HG03520 (cell line): ENCODE data around the gene DNMBP.

Experiments
- ATAC-seq: cut with Tn5 transposase; IDR thresholded peaks from one replicate; pipeline ENCODE4 v1.9.1; 2021; ENCODE audit warnings: mild to moderate bottlenecking, moderate library complexity; ENCODE audit not compliant: unreplicated experiment

Gene DNMBP

GRCh38 chr10:100009793-100010676 lies at the start of gene DNMBP:
Gene DNMBP, minus strand, starts transcription at chr10:100009947. Its CDS starts 37,823 bp downstream, at chr10:99972124.
- ATAC-seq: peak; percentile 60

DNA sequence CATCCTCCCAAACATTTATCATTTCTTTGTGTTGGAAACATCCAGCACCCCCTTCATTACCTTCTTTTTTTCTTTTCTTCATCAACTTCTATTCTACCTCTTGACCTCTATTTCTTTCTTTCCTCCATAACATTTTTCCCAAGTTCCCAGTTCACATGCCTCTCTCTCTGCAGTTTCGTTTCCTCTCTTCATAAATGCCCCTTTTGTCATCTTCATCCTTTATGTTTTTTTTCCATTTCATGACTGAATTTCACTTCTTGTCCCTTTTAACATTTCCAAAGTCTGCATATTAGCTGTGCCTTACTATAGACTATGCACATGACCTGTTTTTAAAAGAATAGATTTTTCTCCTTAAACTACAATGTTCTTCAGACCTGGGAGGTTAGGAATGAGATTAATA lies 48.2 kb upstream of the DNMBP start:
- no peak for ATAC-seq

GRCh38 chr10:100053686-100054460 lies 44.1 kb upstream of the DNMBP start:
- ATAC-seq: no peak

GRCh38 chr10:100046021-100046486 lies 36.3 kb upstream of the DNMBP start:
- peak; percentile 58 for ATAC-seq

GRCh38 chr10:100045592-100045991 lies 35.8 kb upstream of the DNMBP start:
- ATAC-seq: no peak

- ATAC-seq: no peak
These were observed 34.0 kb upstream of the DNMBP start for GRCh38 chr10:100043796-100044195.

GRCh38 chr10:100043344-100043743 lies 33.6 kb upstream of the DNMBP start:
- ATAC-seq: no peak

DNA sequence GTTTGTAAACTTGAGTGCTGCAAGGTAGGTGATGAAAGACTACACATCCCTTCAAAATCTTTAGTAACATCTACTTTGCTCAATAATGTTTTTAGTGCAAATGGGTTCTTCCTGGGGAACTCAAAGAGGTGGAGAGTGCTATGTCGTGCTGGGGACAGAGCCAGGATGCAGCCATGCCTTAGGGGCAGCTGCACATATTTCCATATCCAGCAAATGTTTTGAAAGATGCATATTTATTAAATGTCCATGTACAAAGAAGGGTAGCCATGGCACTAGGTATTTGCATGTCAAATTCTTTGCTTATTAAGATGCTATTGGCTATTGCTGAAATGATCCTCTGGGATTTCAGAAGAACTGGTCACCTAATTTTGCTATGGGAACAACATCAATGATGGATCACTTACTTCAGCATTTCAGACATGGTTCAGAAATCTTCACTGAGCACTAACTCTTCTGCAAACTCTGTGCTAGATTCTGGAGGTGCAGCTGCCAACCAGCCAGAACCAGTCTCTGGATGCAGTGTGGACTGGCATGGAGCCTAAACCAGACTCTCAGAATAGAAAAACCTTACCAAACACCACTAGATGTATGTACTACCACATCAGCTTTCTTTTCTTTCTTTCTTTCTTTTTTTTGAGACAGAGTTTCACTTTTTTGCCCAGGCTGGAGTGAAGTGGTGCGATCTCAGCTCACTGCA lies 31.7 kb upstream of the DNMBP start:
- no peak for ATAC-seq

GRCh38 chr10:100038561-100039071 lies 28.9 kb upstream of the DNMBP start:
- no peak for ATAC-seq

GRCh38 chr10:100037758-100038315 lies 28.1 kb upstream of the DNMBP start:
- no peak for ATAC-seq

GRCh38 chr10:100036850-100037249 lies 27.1 kb upstream of the DNMBP start:
- ATAC-seq: no peak

GRCh38 chr10:100033766-100034418 lies 24.1 kb upstream of the DNMBP start:
- no peak for ATAC-seq

- ATAC-seq: no peak
These were observed 17.7 kb upstream of the DNMBP start for GRCh38 chr10:100027416-100027815.

DNA sequence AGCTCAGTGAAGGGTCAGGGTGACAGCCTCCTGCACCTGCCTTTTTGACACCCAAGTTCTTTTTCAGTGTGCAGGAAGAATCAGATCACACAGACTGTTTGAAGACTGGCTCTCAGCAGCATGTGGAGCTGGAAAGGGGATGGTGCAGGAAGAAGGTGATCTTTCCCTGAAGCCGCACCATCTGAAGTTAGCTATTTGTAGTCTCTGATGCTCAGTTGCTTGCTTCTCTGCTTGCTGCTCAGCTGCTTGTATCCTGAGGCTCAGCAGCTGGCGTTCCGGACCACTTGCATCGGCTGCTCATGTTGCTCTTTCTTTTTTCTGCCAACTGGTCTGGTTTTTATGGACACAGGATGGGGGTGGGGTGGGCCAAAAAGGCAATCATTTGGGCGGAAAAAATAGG lies 15.8 kb upstream of the DNMBP start:
- no peak for ATAC-seq

- no peak for ATAC-seq
These were observed 15.0 kb upstream of the DNMBP start for GRCh38 chr10:100024748-100025147.

DNA sequence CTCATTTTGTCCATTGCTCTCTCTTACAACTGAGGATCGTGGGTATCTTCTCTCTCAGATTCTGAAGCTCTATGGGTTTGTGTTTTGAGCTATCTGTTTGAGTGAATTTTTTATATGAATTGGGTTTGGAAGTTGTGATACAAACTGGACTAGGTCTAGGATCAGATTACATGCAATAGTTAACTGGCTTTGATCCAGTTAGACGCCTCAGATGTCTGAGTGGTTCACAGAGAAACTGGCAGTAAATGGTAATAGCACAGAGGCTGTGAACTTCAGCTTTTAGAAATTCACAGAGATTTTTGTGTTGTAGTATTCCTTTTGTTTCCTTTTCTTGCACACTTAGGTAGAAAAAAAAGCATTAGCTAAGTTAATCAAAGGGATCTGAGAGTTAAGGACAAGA lies 12.7 kb upstream of the DNMBP start:
- no peak for ATAC-seq

DNA sequence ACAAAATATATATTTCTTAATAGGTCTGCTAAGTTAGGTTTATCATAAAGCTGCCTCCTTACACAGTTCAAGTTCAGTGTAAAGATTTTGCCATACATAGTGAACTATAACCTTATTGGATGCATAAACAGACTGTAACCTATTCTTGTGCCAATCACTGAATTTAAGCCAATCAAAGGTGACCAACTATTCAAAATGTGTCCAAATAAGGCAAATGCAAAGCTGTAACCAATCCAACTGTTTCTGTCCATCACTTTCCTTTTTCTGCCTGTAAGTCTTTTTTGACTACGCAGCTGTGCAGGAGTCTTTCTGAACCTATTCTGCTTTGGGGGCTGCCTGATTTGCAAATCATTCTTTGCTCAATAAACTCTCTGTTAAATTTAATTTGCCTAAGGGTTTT lies 11.6 kb upstream of the DNMBP start:
- no peak for ATAC-seq

- no peak for ATAC-seq
These were observed 11.1 kb upstream of the DNMBP start for GRCh38 chr10:100020886-100021253.

DNA sequence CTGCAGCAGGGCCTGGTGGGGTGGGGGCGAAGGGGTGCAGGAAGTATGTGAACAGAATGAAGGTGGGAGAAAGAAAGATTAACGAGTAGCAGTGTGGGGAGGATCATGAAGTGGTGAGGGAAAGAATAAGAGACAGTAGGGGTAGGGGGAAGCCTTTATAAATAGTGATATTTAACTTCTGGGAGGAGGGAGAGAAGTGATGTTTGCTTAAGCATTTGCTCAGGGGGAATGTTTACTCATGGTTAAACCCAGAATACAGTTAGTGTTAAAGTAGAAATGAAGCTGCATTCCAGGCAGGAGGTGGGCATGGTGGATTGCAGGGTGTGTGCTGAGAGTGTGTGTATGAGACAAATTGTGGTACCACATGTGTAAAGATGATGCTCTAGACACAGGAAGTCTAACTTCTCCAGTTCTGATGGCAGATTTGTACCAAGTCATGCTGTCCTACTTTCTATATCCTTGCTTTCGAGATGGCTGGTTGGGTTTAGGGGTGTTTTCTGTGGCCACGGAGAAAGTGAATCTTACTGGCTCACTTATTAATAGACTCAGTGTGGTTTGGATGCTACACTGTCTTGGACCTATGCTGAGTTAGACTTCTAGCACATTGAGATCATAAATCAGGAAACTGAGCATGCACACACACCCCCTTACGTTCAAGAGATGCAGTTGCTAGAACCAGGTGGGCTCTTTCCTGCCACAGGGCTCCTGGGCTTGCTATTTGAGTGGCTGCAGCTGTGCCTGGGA lies 10.6 kb upstream of the DNMBP start:
- ATAC-seq: peak; percentile 52

DNA sequence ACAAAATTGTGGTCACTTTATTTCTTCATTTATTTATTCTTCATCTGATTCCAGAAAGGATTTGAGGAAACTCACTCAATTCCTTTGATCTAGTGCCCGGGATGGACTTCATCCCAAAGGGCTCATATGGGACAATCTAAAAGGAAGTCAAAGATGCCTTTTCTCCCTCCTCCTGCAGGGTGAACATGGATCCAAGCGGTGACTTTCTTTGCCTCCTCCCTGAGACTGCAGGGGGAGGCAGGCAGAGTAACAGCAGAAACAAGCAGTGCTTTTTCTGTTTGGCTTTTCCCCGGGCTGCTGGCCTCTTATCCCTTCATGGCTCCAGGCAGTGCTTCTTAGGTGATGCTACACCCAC lies 10.0 kb upstream of the DNMBP start:
- no peak for ATAC-seq
